B cell (primary cell): ENCODE data around the gene GRM2. TPM values are rescaled to one million over a fixed set of nuclear protein-coding genes. Genes with fewer than 3 reads are reported as not detected.
"Not testable (repeated sequence)": the region's sequence is repeated elsewhere in the genome, so short reads cannot be mapped to it uniquely, and the experiment has no call there.

Experiments used
- ATAC-seq: fragments of 200-7000 bp; cut with Tn5 transposase; one replicate; pipeline ENCODE4 v1.10.0; 2021; ENCODE audit warnings: low read depth, mild to moderate bottlenecking, moderate number of reproducible peaks, moderate library complexity
- CTCF ChIA-PET: fragments of 350-600 bp; sonication (Branson Sonifier 250); formaldehyde crosslinking; loops from one replicate; lab custom pipeline; 2021; ENCODE audit warnings: antibody characterized with exemption, inconsistent platforms; lab: Charles Lee
- POLR2A ChIA-PET: fragments of 350-600 bp; sonication (Branson Sonifier 250); formaldehyde crosslinking; loops from one replicate; lab custom pipeline; 2021; ENCODE audit warnings: antibody characterized with exemption; lab: Charles Lee
- DNase-seq: peaks from one replicate; pipeline ENCODE4 v3.0.0; 2013
- H2AFZ ChIP-seq: 2 replicates; pipeline ENCODE4 v1.6.1; 2012; ENCODE audit warnings: mild to moderate bottlenecking, low read depth, low read length; ENCODE audit not compliant: insufficient read depth, poor library complexity, severe bottlenecking
- H3K27ac ChIP-seq, 2 donors: 1 replicate in 1 of 2; 2 replicates in 1 of 2; pipeline ENCODE4 v1.5.1; 2012 to 2013; ENCODE audit warnings: low read length in 2 of 2, mild to moderate bottlenecking in 2 of 2, moderate library complexity in 1 of 2
- H3K27me3 ChIP-seq, 4 experiments: fragments of 200-600 bp in 1 of 4; sonication (generic) in 1 of 4; replicated peaks in 1 of 4; 1 replicate in 2 of 4; 2 replicates in 2 of 4; pipeline versions ENCODE4 v1.6.1 to v1.7.0; 2013 to 2016; ENCODE audit warnings: low read length in 3 of 4, mild to moderate bottlenecking in 2 of 4, mixed read lengths in 1 of 4, moderate library complexity in 1 of 4; ENCODE audit not compliant: insufficient read depth in 4 of 4, control insufficient read depth in 3 of 4; ENCODE audit errors: control extremely low read depth in 1 of 4
- H3K36me3 ChIP-seq, 2 experiments: replicated peaks in 1 of 2; 1 replicate in 1 of 2; 2 replicates in 1 of 2; pipeline versions ENCODE4 v1.6.1 to v1.7.1; 2013; ENCODE audit warnings: low read length in 1 of 2; ENCODE audit not compliant: insufficient read depth in 2 of 2, control insufficient read depth in 1 of 2; ENCODE audit errors: control extremely low read depth in 1 of 2, extremely low read depth in 1 of 2
- H3K4me1 ChIP-seq, 2 donors: fragments of 200-600 bp in 1 of 2; sonication (generic) in 1 of 2; 1 replicate in 1 of 2; 2 replicates in 1 of 2; pipeline versions ENCODE4 v1.5.1 to v1.6.1; 2013 to 2017; ENCODE audit warnings: low read length in 2 of 2; ENCODE audit not compliant: control insufficient read depth in 2 of 2, insufficient read depth in 2 of 2
- H3K4me2 ChIP-seq: replicated peaks from 2 replicates; pipeline ENCODE3; 2012; ENCODE audit warnings: mild to moderate bottlenecking, low read depth, low read length; ENCODE audit not compliant: poor library complexity, severe bottlenecking
- H3K4me3 ChIP-seq, 5 experiments: fragments of 200-600 bp in 1 of 5; sonication (generic) in 1 of 5; 1 replicate in 3 of 5; 2 replicates in 2 of 5; pipeline versions ENCODE4 v1.5.1 to v1.7.0; 2011 to 2016; ENCODE audit warnings: low read length in 4 of 5, mild to moderate bottlenecking in 4 of 5, low read depth in 2 of 5, control low read depth in 1 of 5, moderate library complexity in 1 of 5; ENCODE audit not compliant: insufficient read depth in 1 of 5; ENCODE audit errors: control extremely low read depth in 1 of 5, extremely low read depth in 1 of 5
- H3K79me2 ChIP-seq: fragments of 200-600 bp; sonication (generic); one replicate; pipeline ENCODE4 v1.6.0; 2016; ENCODE audit warnings: low read length; ENCODE audit not compliant: control insufficient read depth, insufficient read depth
- H3K9ac ChIP-seq: fragments of 200-600 bp; sonication (generic); 2 replicates; pipeline ENCODE4 v1.6.1; 2017; ENCODE audit warnings: mild to moderate bottlenecking, low read length, moderate library complexity
- H3K9me3 ChIP-seq, 3 donors: one replicate each; pipeline versions ENCODE4 v1.6.1 to v1.7.1; 2013; ENCODE audit warnings: low read length in 2 of 3; ENCODE audit not compliant: control insufficient read depth in 2 of 3, insufficient read depth in 1 of 3; ENCODE audit errors: control extremely low read depth in 1 of 3
- H4K20me1 ChIP-seq: 2 replicates; pipeline ENCODE4 v1.6.0; 2012; ENCODE audit warnings: mild to moderate bottlenecking, low read length; ENCODE audit not compliant: insufficient read depth, control insufficient read depth, poor library complexity, severe bottlenecking
- H3K27ac Mint-ChIP-seq: one replicate; pipeline ENCODE4 v1.8.0; 2021; ENCODE audit warnings: mixed read lengths
- H3K27me3 Mint-ChIP-seq: one replicate; pipeline ENCODE4 v1.8.0; 2021; ENCODE audit warnings: mixed read lengths
- H3K4me1 Mint-ChIP-seq: one replicate; pipeline ENCODE4 v1.8.0; 2021; ENCODE audit warnings: mixed read lengths
- H3K4me3 Mint-ChIP-seq: one replicate; pipeline ENCODE4 v1.8.0; 2021; ENCODE audit warnings: mixed read lengths
- H3K9me3 Mint-ChIP-seq: one replicate; pipeline ENCODE4 v1.8.0; 2022; ENCODE audit warnings: mixed read lengths; ENCODE audit not compliant: insufficient read depth
- EZH2 ChIP-seq: IDR thresholded peaks from 2 replicates; pipeline ENCODE4 v1.6.1; 2012; ENCODE audit warnings: borderline replicate concordance, low read depth, mild to moderate bottlenecking, moderate library complexity, low read length; ENCODE audit not compliant: insufficient read depth, poor library complexity, severe bottlenecking
- WGBS: methylation state at CpG from one replicate; pipeline ENCODE4 v1.1.5; 2013; ENCODE audit warnings: missing lambda C conversion rate; ENCODE audit not compliant: insufficient coverage; 5-methylcytosine and 5-hydroxymethylcytosine counted together
- intact Hi-C: fragments of 100-400 bp; cut with micrococcal nuclease; formaldehyde crosslinking; loops from one replicate; pipeline ENCODE4 v1.10.0; 2022
- polyA plus RNA-seq: library from polyadenylated mRNA; depleted of rRNA; stranded (reverse); fragments of >200 nt; gene quantifications from 2 replicates; pipeline ENCODE4 v1.2.3, GENCODE V29; 2012
- total RNA-seq, 2 donors: library from RNA; stranded (reverse); fragments of 120-200 nt in 1 of 2; gene quantifications; 1 replicate in 1 of 2; 2 replicates in 1 of 2; pipeline versions ENCODE4 v1.2.3 to v1.2.4, GENCODE V29; 2013 to 2022
- TF ChIP-seq, protein P1 (sequence below): fragments of 200-600 bp; IDR thresholded peaks from one replicate; pipeline ENCODE4 v1.8.0; 2022; ENCODE audit warnings: antibody characterized with exemption, mild to moderate bottlenecking

The GRM2 gene
- total and polyA plus RNA-seq, 2 donors (not counting 1 experiment from before 2014, with no cell fraction given): 0.86 to 2.8 TPM

DNA sequence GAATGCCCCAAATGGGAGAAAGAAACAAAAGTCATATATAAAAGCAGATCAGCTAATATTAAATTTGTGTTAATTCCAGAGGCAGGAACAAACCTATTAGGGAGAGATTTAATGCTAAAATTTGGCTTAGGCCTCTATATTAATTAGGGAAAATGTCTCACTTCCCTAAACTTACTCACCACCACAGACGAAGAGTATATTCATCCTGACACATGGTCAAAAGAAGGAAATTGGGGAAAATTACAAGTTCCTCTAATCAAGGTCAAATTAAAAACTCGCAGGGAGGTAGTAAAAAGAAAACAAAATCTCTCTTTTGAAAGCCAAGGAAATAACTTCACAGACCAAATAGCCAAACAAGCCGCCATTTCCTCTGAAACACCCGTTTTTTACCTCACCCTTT is 32.2 kb downstream of the GRM2 start:
- CTCF ChIA-PET: no interaction called here
- peaks cover 46% of the 10 kb centered on the region for H3K27me3 Mint-ChIP-seq

DNA sequence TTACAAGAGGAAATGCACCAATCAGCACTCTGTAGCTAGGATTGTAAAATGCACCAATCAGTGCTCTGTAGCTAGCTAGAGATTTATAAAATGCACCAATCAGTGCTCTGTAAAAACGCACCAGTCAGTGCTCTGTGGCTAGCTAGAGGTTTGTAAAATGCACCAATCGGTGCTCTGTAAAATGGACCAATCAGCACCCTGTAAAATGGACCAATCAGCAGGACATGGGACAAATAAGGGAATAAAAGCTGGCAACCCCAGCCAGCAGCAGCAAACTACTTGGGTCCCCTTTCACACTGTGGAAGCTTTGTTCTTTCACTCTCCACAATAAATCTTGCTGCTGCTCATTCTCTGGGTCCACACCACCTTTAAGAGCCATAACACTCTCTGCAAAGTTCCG is 35.5 kb downstream of the GRM2 start:
- H3K36me3 ChIP-seq, POLR2A ChIA-PET, ATAC-seq, H3K4me2 ChIP-seq, H3K4me1 Mint-ChIP-seq, intact Hi-C loops, H3K79me2 ChIP-seq, H2AFZ ChIP-seq, H3K9me3 ChIP-seq, H3K4me3 Mint-ChIP-seq, H3K4me3 ChIP-seq, DNase-seq, H3K27me3 ChIP-seq, H3K9me3 Mint-ChIP-seq, H3K4me1 ChIP-seq, H4K20me1 ChIP-seq, H3K9ac ChIP-seq, H3K27ac ChIP-seq, H3K27ac Mint-ChIP-seq, CTCF ChIA-PET: not testable (repeated sequence)
- peaks cover 31% of the 10 kb centered on the region for H3K27me3 Mint-ChIP-seq
- WGBS: 94% methylated on average over 3 of the region's 3 CpGs

More for the DNA sequence above, 32.2 kb downstream of the GRM2 start:
- ATAC-seq: no peak
- Histone ChIP-seq H3K4me3 (no peak overlapping the region), H3K4me1 (no peaks in the 10 kb centered on the region), H4K20me1 (no peaks in the 10 kb centered on the region), H3K27me3 (peaks cover 0 to 4% (median 1%) of the 10 kb centered on the region in 4 experiments), H3K9me3 (no peaks in the 10 kb centered on the region), H3K79me2 (no peaks in the 10 kb centered on the region), H3K9ac (no peak overlapping the region), H2AFZ (no peak overlapping the region), H3K4me2 (no peak overlapping the region), H3K27ac (no peak overlapping the region), H3K36me3 (no peaks in the 10 kb centered on the region)
- no CpG with 5 or more reads among the region's 4 CpGs for WGBS
- POLR2A ChIA-PET: no interaction called here
- Mint-ChIP-seq H3K4me3 (no peak overlapping the region), H3K4me1 (no peaks in the 10 kb centered on the region), H3K9me3 (no peaks in the 10 kb centered on the region), H3K27ac (no peak overlapping the region)
- DNase-seq: no peak
- TF ChIP-seq EZH2: no peak
- TF ChIP-seq, protein P1, sequence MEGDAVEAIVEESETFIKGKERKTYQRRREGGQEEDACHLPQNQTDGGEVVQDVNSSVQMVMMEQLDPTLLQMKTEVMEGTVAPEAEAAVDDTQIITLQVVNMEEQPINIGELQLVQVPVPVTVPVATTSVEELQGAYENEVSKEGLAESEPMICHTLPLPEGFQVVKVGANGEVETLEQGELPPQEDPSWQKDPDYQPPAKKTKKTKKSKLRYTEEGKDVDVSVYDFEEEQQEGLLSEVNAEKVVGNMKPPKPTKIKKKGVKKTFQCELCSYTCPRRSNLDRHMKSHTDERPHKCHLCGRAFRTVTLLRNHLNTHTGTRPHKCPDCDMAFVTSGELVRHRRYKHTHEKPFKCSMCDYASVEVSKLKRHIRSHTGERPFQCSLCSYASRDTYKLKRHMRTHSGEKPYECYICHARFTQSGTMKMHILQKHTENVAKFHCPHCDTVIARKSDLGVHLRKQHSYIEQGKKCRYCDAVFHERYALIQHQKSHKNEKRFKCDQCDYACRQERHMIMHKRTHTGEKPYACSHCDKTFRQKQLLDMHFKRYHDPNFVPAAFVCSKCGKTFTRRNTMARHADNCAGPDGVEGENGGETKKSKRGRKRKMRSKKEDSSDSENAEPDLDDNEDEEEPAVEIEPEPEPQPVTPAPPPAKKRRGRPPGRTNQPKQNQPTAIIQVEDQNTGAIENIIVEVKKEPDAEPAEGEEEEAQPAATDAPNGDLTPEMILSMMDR: no peak
- intact Hi-C loops: no loop called here

DNA sequence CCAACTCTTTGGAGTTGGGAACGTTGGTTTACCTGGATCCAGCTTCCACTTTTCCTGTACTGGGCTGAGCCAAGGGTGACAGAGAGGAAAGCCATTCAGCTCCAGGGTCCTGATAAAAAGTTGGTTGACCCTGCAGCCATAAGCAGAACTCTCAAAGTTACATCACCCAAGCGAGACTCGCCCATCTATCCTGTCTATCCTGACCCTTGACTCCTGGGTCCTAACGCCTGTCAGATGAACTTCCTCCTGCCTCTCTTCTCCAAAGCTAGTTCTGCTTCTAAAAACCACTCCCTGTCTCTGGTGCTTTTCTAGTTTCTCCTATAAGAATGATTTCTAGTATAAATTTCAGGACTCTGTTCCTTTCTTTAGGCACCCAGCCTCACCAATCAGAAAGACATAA is 36.1 kb downstream of the GRM2 start:
- DNase-seq, H3K27ac Mint-ChIP-seq, H3K9me3 ChIP-seq, H3K4me2 ChIP-seq, H3K4me3 Mint-ChIP-seq, POLR2A ChIA-PET, H3K27me3 ChIP-seq, H4K20me1 ChIP-seq, H3K4me3 ChIP-seq, CTCF ChIA-PET, H3K79me2 ChIP-seq, ATAC-seq, H3K9ac ChIP-seq, H3K4me1 ChIP-seq, H3K27ac ChIP-seq, H3K9me3 Mint-ChIP-seq, H2AFZ ChIP-seq, intact Hi-C loops, H3K36me3 ChIP-seq, H3K4me1 Mint-ChIP-seq: not testable (repeated sequence)
- 92% methylated on average over 2 of the region's 4 CpGs for WGBS
- peaks cover 25% of the 10 kb centered on the region for H3K27me3 Mint-ChIP-seq
